HG02588 (cell line): ENCODE data around the gene HHAT.
"Not testable (repeated sequence)": the region's sequence is repeated elsewhere in the genome, so short reads cannot be mapped to it uniquely, and the experiment has no call there.

Source experiments
- ATAC-seq: cut with Tn5 transposase; IDR thresholded peaks from one replicate; pipeline ENCODE4 v1.9.1; 2021; ENCODE audit warnings: mild to moderate bottlenecking, moderate library complexity; ENCODE audit not compliant: unreplicated experiment

The HHAT gene

DNA sequence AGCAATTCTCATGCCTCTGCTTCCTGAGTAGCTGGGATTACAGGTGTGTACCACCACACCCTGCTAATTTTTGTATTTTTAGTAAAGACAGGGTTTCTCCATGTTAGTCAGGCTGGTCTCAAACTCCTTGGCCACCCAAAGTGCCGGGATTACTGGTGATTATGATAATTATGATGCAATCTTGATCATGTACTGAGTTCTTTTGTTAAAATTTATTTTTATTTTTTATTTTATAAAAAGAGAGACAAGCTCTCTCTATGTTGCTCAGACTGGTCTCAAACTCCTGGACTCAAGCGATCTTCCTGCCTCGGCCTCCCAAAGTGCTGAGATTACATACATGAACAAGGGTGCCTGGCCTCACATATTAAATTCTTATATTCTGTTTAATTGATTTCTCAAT lies 25.6 kb downstream of the HHAT start:
- not testable (repeated sequence) for ATAC-seq

DNA sequence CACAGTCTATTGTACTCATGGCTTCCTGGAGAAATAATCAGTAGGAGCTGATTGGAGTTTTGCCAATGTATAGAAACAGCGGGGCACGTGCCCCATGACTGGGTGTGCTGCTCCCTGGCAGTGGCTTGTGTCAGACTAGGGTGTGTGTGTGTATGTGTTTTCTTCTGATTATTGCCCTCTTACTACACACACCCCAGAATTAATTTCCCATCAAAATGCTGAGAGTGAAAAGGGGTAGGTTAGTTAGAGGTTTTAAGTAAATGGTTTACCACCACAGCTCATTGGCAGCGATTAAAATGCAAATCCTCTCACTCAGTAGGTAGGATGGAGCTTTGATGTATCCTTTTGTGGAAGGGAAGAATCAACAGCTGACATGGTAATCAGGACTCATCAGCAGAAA lies 29.9 kb downstream of the HHAT start:
- ATAC-seq, result no peak

DNA sequence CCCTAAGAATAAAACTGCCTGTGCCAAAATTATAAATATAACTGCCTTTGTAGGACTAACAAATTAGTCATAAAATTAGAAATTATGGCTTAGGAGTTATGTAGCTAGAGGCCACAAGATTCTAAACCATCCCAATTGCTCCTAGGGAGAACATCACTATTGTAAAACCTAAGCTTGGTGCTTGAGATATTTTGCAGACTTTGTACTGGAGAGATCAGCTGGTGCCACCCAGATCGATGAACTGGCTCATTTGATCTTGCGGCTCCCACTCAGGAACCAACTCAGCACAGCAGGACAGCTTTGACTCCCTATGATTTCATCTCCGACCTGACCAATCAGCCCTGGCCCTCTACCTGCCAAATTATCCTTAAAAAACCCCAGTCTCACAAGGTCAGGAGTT lies 30.6 kb downstream of the HHAT start:
- ATAC-seq, result no peak

DNA sequence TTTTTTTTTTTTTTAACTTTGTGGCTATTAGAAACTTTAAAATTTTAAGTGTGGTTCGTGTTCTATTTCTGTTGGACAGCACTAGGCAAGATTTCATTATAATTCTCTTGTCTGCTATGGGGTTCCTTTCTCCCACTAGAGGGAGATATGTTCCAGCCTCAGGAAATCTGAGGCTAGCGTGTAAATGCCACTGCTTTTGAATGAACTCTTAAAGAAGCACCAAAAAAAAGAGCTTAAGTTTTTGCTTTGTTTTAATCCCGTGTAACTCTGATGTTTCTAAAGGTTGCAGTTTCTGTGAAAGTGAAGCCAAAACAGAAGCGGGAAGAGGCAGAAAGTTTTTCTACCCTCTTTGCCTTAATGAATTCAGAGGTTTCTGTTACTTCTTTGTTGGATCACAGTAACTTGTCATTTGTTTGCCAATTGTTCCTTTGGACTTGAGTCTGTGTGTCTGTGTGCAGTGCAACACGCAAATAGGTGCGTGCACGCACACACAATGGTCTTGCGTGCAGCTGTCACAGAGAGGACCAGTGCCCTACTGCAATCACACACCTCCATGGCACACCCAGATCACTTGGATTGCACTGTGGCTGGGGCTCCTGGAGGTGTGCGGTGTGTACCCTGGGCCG lies 32.3 kb downstream of the HHAT start:
- ATAC-seq, result no peak

DNA sequence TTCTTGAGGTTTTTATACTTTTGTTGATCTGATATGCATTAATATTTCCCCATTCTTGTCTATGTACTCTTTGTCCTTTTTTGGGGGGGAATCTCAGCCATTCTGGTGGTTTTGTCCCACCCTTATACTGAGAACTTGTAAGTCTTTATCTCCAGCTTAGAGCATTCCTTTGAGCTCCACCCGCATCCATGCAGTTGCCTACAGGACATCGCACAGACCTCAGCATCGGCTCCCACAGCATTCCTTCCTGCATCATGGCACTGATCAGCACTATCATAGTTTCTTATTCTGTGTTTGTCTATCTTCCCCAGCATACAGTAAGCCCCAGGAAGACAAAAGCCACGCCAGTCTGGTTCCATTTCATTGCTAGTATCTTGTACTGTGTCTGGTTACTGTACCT lies 33.0 kb downstream of the HHAT start:
- no peak for ATAC-seq

DNA sequence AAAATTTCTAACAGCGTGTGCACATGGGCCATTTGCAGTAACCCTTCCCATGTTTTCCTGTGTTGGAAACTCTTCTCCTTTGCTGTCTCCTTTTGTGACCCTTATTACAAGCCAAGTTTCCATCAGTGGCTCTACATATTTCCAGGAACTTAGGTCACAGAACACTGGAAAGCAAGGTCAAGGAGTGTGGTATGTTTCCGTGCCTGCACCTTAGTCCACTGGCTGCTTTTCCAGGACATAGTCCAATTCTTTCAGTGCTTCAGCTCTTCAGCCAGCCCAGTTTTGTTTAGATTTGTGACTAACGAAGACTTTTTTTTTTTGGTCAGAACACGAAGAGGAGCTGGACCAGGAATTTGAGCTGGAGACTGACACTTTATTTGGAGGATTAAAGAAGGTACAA lies 33.8 kb downstream of the HHAT start:
- no peak for ATAC-seq

DNA sequence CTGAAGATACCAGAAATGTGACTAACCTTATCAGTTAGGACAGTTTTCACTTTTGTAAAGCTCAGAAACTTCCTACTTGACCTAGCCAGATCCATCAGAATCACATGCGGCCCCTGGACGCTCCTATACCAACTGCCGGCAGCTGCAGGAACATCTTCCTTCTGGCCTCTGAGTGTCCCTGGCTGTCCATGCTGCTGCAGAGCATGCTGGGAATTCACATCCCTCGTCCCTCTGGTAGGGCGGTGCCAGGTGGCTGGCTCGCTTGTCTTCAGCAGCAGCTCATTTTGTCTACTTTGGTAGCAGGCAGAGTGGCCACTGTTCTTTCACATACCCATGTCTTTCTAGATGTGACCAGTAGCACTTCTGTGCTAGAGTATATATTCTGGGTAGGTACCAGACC lies 34.4 kb downstream of the HHAT start:
- ATAC-seq, result no peak

DNA sequence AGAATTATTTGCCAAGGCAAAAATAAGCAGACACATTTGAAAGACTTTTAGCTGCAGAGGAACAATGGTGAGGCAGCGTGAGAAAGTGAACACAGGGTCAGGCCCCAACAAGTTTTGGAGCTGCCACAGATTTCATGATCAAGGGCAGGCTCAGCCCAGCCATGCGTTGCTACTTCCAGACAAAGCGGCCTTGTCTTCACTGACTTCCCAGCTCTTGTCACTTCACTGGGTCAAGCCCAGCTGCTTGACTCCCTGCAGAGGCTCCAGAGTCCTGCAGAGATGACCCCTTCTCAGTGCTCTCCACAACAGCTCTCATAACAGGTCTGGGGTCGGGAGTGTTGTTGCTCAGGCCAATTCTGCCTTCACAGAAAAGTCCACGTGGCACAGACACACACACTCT lies 35.8 kb downstream of the HHAT start:
- no peak for ATAC-seq

DNA sequence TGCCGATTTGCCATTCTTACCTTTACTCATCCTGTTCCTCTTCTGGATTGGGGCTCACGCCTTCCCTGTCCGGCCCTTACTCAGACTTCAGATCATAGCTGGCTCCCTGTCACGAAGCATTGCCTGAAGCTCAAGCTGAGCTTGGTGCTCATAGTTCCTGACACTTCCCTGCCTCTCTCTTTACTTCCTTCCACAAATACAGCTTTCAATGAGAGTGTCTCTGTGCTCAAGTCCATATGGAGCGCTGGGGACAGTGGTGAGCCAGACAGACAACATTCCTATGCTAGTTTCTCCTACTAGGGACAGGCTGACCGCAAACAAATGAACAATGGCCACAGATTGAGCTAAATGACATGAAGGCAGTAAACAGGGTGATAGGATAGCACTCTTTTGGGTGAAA lies 38.1 kb downstream of the HHAT start:
- ATAC-seq, result no peak

DNA sequence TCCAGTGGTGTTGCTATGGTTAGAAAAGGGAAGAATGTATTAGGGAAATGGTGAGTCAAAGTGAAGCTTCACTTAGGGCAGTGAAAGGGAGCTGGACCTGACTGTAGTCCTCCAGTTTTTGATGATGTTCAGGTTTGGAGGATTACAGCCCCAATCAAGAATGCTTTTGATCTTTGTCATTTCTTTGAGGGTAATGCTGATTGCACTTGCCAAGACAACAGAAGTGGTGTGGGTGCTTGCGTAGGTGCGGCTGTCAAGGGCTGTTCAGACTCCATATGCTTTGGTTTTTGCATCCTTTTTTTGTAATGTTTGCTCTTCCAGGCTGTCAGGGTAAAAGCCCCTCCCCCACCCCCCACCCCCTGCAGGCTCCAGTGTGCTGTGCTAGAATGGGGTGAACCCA lies 38.9 kb downstream of the HHAT start:
- ATAC-seq, result no peak

DNA sequence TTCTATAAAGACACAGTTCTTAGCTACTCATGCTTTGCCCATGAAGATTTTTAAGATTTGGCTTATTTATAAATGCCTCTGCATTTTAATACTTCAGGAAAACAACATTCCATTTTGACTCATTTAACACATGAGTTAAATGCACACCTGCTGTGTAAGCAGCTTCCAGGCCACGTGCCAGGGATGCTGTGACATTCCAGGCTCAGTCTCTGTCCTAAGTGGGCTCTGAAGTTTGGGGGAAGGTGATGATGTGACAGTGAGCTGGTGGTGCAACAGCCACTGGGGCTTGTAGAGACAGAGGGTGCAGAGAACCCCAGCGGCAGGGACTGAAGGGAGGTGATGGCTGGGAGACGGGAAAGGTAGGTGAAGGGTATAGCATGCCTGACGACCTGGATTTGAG lies 40.7 kb downstream of the HHAT start:
- ATAC-seq, result no peak

DNA sequence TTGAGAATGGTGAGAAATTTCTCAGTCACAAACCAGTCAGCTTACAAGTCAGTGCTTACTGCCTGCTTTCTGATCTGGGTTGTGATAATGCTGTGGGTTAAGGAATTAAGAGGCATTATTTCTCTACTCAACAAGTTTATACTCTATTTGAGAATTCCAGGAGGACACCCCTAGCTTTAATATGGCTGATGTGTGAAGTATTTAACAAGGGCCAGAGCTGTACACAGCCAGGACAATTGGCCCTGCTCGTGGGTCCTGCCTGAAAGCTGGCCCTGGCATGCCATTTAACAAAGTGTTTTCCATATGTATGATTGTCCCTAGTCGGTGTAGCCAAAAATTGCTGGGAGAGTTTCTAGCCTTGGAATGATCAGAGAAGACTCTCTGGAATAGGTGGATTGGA lies 43.2 kb downstream of the HHAT start:
- ATAC-seq, result no peak

DNA sequence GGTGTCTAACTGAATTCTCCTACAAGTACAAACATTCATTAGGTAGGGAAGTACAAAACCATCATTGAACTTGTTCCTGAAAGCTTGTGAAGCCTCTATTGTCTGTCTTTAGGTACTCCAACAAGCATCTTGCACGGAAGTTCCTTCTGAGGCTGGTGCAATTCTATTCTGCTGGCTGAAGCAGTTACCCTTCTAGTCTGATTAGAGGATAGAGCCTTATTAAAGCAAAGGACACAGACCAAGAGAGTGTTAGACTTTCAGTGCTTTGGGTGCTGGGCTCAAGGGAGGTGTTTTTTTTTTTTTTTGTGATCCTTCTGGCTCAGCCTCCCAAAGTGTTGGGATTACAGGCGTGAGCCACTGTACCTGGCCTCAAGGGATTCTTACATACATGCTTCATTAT lies 43.8 kb downstream of the HHAT start:
- no peak for ATAC-seq

DNA sequence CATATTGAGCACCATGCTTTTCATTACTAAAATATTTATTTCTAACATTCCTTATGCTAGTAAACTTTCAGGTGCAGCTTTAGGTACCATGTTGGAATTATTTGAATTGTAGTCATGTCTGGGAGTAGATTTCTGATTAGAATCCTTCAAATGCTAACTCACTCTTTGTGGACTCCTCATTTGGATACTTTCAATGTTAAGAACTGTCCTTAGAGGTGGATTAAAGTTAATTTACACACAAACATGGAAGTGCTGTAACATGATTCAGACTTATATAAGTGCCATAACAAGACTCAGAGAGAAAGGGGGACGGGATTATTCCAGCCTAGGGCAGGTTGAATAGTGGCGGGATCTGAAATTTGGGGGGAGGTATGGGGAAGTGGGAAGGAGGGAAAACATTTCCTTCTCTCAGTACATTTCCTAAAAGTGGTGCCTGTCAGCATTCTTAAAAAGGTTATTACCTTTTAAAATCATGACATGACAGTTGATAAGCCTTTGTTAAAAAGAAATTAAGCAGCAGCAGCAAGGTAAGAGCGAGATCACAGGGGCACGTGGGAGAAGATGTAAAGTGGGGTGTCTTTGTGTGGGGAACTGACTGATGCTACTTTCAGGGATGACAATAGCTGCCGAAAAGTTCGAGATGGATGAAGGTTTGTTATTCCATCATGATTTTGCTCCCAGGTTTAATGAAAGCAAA lies 44.4 kb downstream of the HHAT start:
- ATAC-seq, result no peak

DNA sequence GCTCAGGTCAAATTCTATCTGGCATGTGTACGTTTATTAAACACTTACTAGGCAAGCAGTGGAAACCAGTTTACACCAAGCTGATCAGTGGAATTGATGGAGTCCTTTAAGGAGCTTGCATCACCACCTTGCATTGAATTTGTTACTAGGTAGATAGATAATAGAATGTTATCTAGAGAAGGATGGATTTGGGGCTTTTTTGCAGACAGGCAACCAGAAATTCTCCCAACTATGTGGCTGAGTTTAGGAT lies 44.9 kb downstream of the HHAT start:
- ATAC-seq, result no peak

DNA sequence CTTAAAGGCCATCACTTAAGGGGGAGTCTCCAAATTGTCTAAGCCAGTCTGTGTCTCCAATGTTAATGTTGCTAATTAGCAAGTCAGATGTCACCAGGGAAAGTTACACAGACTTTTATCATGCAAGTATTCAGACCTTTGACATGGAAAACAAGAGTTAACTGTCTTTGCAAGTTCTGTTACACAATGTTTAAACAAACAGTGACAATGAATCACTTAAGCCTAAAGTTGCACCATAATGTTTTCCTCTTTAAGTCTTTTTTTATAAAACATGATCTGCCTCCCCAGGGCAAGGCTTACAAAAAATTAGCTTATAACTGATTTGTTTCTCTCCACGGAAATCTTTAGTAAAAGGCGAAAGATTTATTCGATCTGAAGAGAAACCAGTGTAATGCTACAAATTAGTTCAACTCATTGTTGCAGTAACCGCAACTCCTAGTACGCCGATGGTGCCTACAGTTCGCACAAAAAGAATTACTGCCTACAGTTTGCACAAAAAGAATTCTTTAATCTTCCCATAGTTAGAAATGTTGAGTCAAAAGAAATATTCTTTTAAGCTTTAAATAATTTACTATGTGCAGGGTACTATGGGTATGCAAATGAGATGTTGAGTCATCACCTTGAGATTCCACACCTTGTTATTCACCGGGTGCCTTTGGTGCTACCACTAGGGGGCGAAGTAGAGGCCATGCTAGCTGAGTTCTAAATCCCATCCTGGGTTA lies 45.3 kb downstream of the HHAT start:
- peak; percentile 63 for ATAC-seq

DNA sequence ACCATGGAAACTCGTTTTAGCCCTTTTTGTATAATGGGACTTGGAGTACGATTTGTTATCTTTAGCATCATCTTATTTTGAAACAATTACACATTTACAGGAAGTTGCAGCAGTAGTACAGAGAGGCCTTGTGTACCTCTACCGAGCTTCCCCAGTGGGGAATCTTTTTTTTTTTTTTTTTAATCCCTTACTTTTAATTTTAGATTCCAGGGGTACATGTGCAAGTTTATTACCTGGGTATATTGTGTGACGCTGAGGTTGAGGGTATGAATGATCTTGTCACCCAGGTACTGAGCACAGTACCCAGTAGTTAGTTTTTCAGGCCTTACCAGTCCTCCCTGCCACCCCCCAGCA lies 45.9 kb downstream of the HHAT start:
- ATAC-seq, result no peak

DNA sequence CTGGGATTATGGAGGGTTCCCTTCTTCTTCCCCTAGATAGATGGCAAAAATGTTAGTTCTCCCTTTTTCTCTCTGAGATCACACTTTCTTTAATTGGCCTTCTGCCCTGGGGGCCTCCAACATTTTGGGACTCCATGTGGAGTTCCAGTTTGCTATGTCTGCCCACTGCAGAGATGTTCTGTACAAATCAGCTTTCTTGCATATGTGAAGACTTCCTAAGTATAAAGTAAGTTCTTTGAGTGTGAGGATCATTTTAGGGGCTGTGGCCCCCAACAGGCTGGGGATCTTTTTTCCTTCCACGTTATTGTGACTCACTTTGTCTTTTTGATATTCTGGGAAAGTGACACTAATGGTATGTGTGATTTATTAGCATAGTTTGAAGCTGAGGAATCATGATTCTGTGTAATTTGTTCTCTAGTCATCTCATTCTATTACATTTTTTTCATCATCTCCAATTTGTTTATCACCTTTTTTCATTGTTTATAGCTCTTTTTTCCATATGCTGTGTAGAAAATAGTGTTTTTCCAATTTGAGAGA lies 48.2 kb downstream of the HHAT start:
- ATAC-seq, result no peak

DNA sequence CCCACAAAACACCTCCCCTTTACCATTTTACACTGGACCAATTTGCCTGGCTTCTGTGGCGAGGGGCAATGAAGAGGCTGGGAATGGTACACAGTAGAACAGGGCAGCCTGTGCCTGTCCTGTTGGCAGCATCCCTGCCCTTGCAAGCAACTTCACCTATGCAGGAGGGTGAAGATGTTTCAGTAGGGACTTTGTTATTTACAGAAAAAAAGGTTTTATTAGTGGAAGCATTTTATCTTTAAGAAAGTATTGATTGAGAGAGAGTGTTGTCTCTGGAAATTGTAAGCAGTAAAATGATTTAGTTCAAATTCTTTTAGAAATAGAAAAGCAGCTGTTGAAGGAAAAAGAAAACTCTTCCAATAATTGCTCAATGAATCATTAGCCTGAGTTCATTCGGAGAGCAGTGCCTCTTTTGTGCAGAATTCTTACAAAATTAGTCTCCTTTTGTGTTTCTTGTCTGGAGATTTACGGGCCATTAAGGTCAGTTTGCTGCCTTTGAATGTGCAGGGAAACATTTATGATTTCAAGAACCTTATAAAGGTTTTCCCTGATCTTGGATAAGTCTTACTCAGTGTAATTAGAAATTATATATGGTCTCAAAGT lies 49.1 kb downstream of the HHAT start:
- ATAC-seq, result no peak

DNA sequence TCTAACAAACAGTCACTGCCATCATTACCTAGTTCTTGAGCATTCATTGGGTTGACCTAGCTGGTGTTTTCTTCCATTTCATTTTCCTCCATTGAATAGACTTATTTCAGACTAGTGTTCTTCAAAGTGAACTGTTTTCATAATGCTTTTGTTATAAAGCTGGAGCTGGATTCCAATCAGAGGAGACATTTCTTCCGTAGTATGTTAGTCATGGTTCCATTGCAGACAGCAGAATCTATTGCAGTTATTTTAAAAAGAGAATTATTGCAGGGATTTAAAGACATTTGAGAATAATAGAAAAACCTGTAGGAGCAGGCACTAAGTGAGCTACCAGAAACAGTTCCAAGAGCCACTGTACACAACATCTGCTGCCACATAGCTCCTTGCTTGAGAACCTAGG lies 50.0 kb downstream of the HHAT start:
- no peak for ATAC-seq

DNA sequence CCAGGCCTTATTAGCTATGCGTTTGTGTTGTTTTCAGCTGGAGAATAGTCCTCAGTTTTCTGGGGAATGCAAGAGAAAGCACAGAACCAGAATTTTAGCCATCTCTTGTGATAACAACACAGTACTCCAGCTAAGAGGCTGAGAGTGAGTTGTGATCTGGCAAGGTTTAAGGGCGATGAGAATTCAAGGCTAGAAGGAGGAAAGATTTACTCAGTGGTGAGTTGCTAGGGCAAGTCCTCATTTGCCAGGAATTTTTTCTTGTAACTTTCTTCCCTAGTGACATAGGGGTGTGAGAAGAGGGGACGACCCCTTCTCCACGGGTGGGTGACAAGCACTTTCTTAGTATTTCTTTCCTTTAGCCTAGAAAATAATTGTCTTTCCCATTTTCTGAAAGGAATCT lies 53.2 kb downstream of the HHAT start:
- no peak for ATAC-seq

DNA sequence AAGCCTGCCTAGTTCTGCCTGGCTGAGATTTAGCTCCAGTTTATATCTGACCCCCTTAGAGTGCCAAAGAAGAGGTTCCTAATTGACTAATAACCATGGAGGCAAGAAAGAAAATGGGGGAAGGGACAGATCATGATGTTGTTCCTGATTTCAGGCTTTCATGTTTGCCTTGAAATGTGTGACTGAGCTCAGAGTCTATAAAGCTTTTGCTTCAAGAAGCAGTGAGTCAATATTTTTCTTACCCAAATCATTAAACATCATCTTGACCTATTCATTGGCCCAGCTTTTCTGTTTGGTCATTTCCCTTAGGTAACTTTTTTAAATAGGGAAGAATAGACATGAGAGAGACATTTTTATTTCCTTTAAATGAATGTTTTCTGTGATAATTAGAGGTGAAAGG lies 55.9 kb downstream of the HHAT start:
- ATAC-seq, result no peak
